ENCODE data around the gene MED26. TPM values are rescaled to one million over a fixed set of nuclear protein-coding genes. Genes with fewer than 3 reads are reported as not detected.

Gene MED26
- total and polyA plus RNA-seq, 2 of the 13 experiments (the other 11 are each of a cell fraction or from before 2014, with no cell fraction given), result 3.5 to 3.8 TPM

DNA sequence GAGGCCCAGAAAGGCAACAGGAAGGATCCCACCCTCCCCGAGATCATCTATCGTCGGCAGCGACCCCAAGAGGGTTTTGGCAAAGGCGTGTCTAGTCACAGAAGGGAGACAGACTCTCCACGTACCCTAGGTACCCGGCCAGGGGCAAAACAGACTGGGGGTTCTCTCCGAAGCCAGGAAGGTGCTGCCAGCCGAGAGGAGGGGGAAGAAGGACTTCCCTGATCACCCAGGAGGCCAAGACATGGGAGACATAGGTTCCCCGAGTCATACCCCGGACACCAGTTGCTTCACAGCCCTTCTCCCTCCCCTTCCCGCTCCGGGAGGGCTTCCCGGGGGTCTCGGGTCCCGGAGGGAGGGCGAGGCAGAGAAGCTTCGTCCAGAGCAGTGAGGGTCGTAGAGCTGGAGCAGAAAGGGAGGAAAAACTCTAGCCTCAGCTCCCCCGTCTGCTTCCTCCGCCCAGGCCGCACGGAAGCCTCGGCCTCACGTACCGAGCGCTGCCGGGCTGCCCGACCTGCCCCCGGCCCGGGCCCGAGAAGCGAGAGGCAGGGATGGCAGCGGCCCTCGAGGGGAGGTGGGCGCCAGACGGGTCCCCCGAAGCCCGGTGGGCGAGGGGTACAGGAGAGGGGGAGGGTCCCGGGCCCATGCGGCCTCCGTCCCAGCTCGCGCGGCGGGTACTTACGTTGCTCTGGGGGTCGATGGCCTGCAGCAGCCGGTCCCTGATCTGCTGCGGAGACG lies 644 bp downstream of the MED26 start (continued):
- TF ChIP-seq, protein P1, sequence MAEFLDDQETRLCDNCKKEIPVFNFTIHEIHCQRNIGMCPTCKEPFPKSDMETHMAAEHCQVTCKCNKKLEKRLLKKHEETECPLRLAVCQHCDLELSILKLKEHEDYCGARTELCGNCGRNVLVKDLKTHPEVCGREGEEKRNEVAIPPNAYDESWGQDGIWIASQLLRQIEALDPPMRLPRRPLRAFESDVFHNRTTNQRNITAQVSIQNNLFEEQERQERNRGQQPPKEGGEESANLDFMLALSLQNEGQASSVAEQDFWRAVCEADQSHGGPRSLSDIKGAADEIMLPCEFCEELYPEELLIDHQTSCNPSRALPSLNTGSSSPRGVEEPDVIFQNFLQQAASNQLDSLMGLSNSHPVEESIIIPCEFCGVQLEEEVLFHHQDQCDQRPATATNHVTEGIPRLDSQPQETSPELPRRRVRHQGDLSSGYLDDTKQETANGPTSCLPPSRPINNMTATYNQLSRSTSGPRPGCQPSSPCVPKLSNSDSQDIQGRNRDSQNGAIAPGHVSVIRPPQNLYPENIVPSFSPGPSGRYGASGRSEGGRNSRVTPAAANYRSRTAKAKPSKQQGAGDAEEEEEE (CRISPR knock-in tag; IDR thresholded peaks at IDR 0.05; ENCODE audit: borderline replicate concordance), result no peak
- TF ChIP-seq TCF7 (IDR thresholded peaks at IDR 0.05; ENCODE audit: low read depth) (no peak), ZNF207 (IDR thresholded peaks at IDR 0.05; ENCODE audit: borderline replicate concordance) (no peak), EP300 (IDR thresholded peaks at IDR 0.05; ENCODE audit: low read depth in 2 of 2, low read length in 2 of 2) (no peak), EP300 (CRISPR knock-in tag; IDR thresholded peaks at IDR 0.05; ENCODE audit: borderline replicate concordance) (no peak), ZNF572 (CRISPR knock-in tag; IDR thresholded peaks at IDR 0.05) (0 out of 2 replicates have a peak, but pooled peaks have one; percentile 49), ZIK1 (CRISPR knock-in tag; IDR thresholded peaks at IDR 0.05; ENCODE audit: borderline replicate concordance, low read depth) (no peak), ZNF451 (CRISPR knock-in tag; IDR thresholded peaks at IDR 0.05) (no peak), MZF1 (CRISPR knock-in tag; IDR thresholded peaks at IDR 0.05; ENCODE audit: borderline replicate concordance) (no peak), REL (CRISPR knock-in tag; conservative IDR thresholded peaks at IDR 0.05) (no peak), ZNF607 (CRISPR knock-in tag; IDR thresholded peaks at IDR 0.05; ENCODE audit: borderline replicate concordance) (0 out of 2 replicates have a peak, but pooled peaks have one; percentile 62)
- TF ChIP-seq, protein P2, sequence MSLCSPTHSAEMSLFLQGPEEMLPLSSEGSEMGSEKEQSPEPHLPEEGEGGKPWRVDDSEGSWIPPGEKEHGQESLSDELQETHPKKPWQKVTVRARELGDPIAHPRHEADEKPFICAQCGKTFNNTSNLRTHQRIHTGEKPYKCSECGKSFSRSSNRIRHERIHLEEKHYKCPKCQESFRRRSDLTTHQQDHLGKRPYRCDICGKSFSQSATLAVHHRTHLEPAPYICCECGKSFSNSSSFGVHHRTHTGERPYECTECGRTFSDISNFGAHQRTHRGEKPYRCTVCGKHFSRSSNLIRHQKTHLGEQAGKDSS (CRISPR knock-in tag; IDR thresholded peaks at IDR 0.05; ENCODE audit: borderline replicate concordance, low read depth), result no peak
- TF ChIP-seq, protein P3, sequence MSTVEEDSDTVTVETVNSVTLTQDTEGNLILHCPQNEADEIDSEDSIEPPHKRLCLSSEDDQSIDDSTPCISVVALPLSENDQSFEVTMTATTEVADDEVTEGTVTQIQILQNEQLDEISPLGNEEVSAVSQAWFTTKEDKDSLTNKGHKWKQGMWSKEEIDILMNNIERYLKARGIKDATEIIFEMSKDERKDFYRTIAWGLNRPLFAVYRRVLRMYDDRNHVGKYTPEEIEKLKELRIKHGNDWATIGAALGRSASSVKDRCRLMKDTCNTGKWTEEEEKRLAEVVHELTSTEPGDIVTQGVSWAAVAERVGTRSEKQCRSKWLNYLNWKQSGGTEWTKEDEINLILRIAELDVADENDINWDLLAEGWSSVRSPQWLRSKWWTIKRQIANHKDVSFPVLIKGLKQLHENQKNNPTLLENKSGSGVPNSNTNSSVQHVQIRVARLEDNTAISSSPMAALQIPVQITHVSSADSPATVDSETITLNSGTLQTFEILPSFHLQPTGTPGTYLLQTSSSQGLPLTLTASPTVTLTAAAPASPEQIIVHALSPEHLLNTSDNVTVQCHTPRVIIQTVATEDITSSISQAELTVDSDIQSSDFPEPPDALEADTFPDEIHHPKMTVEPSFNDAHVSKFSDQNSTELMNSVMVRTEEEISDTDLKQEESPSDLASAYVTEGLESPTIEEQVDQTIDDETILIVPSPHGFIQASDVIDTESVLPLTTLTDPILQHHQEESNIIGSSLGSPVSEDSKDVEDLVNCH (CRISPR knock-in tag; IDR thresholded peaks at IDR 0.05), result no peak
- TF ChIP-seq, protein P4, sequence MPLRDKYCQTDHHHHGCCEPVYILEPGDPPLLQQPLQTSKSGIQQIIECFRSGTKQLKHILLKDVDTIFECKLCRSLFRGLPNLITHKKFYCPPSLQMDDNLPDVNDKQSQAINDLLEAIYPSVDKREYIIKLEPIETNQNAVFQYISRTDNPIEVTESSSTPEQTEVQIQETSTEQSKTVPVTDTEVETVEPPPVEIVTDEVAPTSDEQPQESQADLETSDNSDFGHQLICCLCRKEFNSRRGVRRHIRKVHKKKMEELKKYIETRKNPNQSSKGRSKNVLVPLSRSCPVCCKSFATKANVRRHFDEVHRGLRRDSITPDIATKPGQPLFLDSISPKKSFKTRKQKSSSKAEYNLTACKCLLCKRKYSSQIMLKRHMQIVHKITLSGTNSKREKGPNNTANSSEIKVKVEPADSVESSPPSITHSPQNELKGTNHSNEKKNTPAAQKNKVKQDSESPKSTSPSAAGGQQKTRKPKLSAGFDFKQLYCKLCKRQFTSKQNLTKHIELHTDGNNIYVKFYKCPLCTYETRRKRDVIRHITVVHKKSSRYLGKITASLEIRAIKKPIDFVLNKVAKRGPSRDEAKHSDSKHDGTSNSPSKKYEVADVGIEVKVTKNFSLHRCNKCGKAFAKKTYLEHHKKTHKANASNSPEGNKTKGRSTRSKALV (CRISPR knock-in tag; IDR thresholded peaks at IDR 0.05), result no peak
- TF ChIP-seq, protein P5, sequence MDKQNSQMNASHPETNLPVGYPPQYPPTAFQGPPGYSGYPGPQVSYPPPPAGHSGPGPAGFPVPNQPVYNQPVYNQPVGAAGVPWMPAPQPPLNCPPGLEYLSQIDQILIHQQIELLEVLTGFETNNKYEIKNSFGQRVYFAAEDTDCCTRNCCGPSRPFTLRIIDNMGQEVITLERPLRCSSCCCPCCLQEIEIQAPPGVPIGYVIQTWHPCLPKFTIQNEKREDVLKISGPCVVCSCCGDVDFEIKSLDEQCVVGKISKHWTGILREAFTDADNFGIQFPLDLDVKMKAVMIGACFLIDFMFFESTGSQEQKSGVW (CRISPR knock-in tag; IDR thresholded peaks at IDR 0.05; ENCODE audit: borderline replicate concordance), result no peak
- TF ChIP-seq, protein P6, sequence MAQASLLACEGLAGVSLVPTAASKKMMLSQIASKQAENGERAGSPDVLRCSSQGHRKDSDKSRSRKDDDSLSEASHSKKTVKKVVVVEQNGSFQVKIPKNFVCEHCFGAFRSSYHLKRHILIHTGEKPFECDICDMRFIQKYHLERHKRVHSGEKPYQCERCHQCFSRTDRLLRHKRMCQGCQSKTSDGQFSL (CRISPR knock-in tag; IDR thresholded peaks at IDR 0.05), result no peak
- TF ChIP-seq, protein P7, sequence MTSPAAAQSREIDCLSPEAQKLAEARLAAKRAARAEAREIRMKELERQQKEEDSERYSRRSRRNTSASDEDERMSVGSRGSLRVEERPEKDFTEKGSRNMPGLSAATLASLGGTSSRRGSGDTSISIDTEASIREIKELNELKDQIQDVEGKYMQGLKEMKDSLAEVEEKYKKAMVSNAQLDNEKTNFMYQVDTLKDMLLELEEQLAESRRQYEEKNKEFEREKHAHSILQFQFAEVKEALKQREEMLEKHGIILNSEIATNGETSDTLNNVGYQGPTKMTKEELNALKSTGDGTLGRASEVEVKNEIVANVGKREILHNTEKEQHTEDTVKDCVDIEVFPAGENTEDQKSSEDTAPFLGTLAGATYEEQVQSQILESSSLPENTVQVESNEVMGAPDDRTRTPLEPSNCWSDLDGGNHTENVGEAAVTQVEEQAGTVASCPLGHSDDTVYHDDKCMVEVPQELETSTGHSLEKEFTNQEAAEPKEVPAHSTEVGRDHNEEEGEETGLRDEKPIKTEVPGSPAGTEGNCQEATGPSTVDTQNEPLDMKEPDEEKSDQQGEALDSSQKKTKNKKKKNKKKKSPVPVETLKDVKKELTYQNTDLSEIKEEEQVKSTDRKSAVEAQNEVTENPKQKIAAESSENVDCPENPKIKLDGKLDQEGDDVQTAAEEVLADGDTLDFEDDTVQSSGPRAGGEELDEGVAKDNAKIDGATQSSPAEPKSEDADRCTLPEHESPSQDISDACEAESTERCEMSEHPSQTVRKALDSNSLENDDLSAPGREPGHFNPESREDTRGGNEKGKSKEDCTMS (CRISPR knock-in tag; conservative IDR thresholded peaks at IDR 0.05), result no peak
